Spinal cord (tissue), 10 donors: Measurements from ENCODE around the gene TREML4. TPM values are rescaled to one million over a fixed set of nuclear protein-coding genes. Genes with fewer than 3 reads are reported as not detected.

Experiments
- DNase-seq, 6 donors: peaks; one replicate each; pipeline versions ENCODE4 v3.0.0 to v3.0.0-alpha.2; 2013 to 2015; ENCODE audit warnings: low spot score in 6 of 6, low read depth in 4 of 6
- H3K27ac ChIP-seq: one replicate; pipeline ENCODE4 v1.5.1; 2013; ENCODE audit warnings: low read depth, low read length, control low read depth
- H3K27me3 ChIP-seq: one replicate; pipeline ENCODE4 v1.6.1; 2013; ENCODE audit warnings: low read length; ENCODE audit not compliant: control insufficient read depth, insufficient read depth
- H3K36me3 ChIP-seq: one replicate; pipeline ENCODE4 v1.6.1; 2013; ENCODE audit warnings: low read length; ENCODE audit not compliant: control insufficient read depth, insufficient read depth
- H3K4me1 ChIP-seq: one replicate; pipeline ENCODE4 v1.6.1; 2013; ENCODE audit warnings: low read length; ENCODE audit not compliant: control insufficient read depth, insufficient read depth
- H3K4me3 ChIP-seq: one replicate; pipeline ENCODE4 v1.5.1; 2013; ENCODE audit warnings: low read depth, low read length, control low read depth
- H3K9me3 ChIP-seq: one replicate; pipeline ENCODE4 v1.6.1; 2013; ENCODE audit warnings: low read length; ENCODE audit not compliant: control insufficient read depth, insufficient read depth
- WGBS: methylation state at CpG from one replicate; pipeline ENCODE4 v1.1.5; 2013; ENCODE audit warnings: missing lambda C conversion rate; ENCODE audit not compliant: insufficient coverage; 5-methylcytosine and 5-hydroxymethylcytosine counted together
- polyA plus RNA-seq, 2 donors: library from polyadenylated mRNA; unstranded; fragments of 120-200 nt; gene quantifications; one replicate each; pipeline ENCODE4 v1.2.1, GENCODE V29; 2013; ENCODE audit not compliant: insufficient read length in 2 of 2
- total RNA-seq, 2 donors: library from RNA; depleted of rRNA in 1 of 2; stranded (reverse); fragments of 120-200 nt in 1 of 2; fragments of >200 nt in 1 of 2; gene quantifications; one replicate each; pipeline versions ENCODE4 v1.2.3 to v1.2.4, GENCODE V29; 2013 to 2014
- donor health status: healthy.

The TREML4 gene
- total and polyA plus RNA-seq, 4 donors: 0.10 TPM; not detected in 3

- Histone ChIP-seq H3K4me3 (no peak overlapping the region), H3K36me3 (no peaks in the 10 kb centered on the region), H3K4me1 (no peaks in the 10 kb centered on the region), H3K27ac (no peak overlapping the region), H3K27me3 (no peaks in the 10 kb centered on the region), H3K9me3 (no peaks in the 10 kb centered on the region)
- DNase-seq: no peak
- 69% methylated on average over 8 of the region's 8 CpGs for WGBS
Measured at GRCh38 chr6:41201764-41202173, 26.4 kb upstream of the TREML4 start.

- H3K36me3 ChIP-seq: no peaks in the 10 kb centered on the region
- 80% methylated on average over 1 of the region's 1 CpG for WGBS
- H3K27me3 ChIP-seq: no peaks in the 10 kb centered on the region
- no peak overlapping the region for H3K4me3 ChIP-seq
- no peak overlapping the region for H3K27ac ChIP-seq
- H3K4me1 ChIP-seq: no peaks in the 10 kb centered on the region
- DNase-seq: no peak
- peaks cover 1% of the 10 kb centered on the region for H3K9me3 ChIP-seq
Measured at GRCh38 chr6:41204156-41204555, 24.0 kb upstream of the TREML4 start.

GRCh38 chr6:41208439-41209106 lies 19.6 kb upstream of the TREML4 start:
- 86% methylated on average over 4 of the region's 7 CpGs for WGBS
- no peak for DNase-seq
- Histone ChIP-seq H3K9me3 (peaks cover 1% of the 10 kb centered on the region), H3K4me3 (no peak overlapping the region), H3K27ac (no peak overlapping the region), H3K27me3 (no peaks in the 10 kb centered on the region), H3K36me3 (no peaks in the 10 kb centered on the region), H3K4me1 (no peaks in the 10 kb centered on the region)

DNA sequence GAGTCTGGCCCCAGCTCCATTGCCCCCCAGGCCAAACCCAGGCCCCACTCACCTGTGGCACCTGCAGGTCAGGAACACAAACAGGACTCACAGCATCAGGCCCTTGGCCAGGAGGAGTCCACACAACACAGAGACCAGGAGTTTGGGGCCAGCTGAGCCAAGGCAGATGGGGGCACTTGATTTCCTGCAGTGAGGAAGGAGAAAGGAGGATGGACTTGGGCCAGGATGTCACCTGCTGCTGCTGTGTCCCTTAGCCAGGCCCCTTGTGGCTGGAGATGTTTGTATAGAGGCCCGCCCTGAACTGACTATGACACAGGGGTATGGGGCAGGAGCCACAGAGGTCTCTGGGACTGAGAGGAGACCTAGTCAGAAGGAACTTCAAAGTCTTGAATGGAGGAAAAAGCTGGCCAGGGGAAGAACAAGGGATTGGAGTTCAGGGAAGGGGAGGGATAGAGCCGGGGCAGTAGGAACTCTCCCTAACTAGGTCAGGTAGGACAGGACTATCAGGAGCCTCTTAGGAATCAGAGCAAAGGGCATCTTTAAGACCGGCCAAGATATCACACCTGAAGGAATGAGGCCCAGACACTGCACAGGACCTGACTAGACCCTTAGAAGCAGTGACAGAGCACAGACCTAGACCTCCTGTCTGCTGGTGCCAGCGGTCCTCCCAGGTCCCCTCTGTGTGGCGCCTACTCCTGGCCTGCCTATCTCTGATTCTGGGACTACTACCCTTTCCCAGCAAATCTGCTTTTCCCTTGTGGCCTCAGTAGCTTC lies 18.4 kb upstream of the TREML4 start:
- H3K4me3 ChIP-seq: no peak overlapping the region
- no peaks in the 10 kb centered on the region for H3K27me3 ChIP-seq
- no peak overlapping the region for H3K27ac ChIP-seq
- H3K4me1 ChIP-seq: no peaks in the 10 kb centered on the region
- no peaks in the 10 kb centered on the region for H3K36me3 ChIP-seq
- peaks cover 1% of the 10 kb centered on the region for H3K9me3 ChIP-seq
- 96% methylated on average over 4 of the region's 5 CpGs for WGBS
- DNase-seq: no peak

DNA sequence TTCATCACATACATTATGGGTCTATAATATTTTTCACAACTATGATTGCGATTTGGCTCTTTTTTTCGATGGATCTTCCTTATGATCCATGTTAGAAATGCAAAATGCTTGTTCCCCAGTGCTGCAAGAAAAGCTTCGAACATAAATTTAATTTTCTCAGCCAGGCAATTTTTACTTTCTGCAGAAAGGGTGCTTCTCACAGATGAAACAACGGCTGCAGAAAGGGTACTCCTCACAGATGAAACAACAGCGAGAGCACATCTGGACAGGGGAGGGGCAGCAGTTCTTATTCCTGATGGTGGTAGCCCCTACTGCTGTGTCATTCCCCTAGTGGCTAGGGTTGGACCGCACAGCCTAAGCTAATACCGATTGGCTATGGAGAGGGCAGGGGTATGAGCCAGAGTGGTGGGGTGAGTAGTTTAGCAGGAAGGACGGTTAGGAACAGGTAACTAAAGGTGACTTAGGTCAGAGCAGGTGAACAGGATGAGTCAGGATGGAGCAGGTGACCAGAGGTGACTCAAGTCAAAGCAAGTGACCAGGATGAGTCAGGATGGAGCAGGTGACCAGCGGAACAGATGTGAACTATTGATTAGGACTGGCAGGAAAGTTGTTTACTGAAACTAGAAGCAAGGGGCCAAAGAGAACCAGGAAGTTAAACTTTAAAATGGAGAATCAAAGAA lies 13.4 kb upstream of the TREML4 start:
- no peaks in the 10 kb centered on the region for H3K36me3 ChIP-seq
- H3K27me3 ChIP-seq: no peaks in the 10 kb centered on the region
- WGBS: 87% methylated on average over 9 of the region's 9 CpGs
- no peak for DNase-seq
- no peaks in the 10 kb centered on the region for H3K4me1 ChIP-seq
- H3K4me3 ChIP-seq: no peak overlapping the region
- no peak overlapping the region for H3K27ac ChIP-seq
- H3K9me3 ChIP-seq: no peaks in the 10 kb centered on the region

DNA sequence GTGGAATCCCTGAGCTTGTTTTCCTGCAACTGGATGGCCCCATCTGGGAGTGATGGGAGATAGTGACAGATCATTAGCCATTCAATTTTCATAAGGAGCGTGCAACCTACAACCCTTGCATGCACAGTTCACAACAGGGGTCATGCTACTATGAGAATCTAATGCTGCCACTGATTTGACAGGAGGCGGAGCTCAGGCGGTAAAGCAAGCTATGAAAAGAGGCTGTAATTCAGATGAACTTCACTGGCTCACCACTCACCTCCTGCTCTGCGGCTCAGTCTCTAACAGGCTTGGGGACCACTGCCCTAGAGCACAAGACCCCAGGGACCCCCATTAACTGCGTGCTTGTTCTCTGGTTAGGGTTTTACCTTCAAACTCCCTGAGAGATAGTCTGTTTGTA lies 12.4 kb upstream of the TREML4 start:
- no peaks in the 10 kb centered on the region for H3K36me3 ChIP-seq
- H3K4me3 ChIP-seq: no peak overlapping the region
- H3K4me1 ChIP-seq: no peaks in the 10 kb centered on the region
- no peaks in the 10 kb centered on the region for H3K9me3 ChIP-seq
- DNase-seq: no peak
- 84% methylated on average over 5 of the region's 5 CpGs for WGBS
- H3K27me3 ChIP-seq: no peaks in the 10 kb centered on the region
- no peak overlapping the region for H3K27ac ChIP-seq

- no peaks in the 10 kb centered on the region for H3K4me1 ChIP-seq
- no peaks in the 10 kb centered on the region for H3K27me3 ChIP-seq
- H3K9me3 ChIP-seq: no peaks in the 10 kb centered on the region
- H3K36me3 ChIP-seq: no peaks in the 10 kb centered on the region
- H3K27ac ChIP-seq: no peak overlapping the region
- H3K4me3 ChIP-seq: no peak overlapping the region
- no peak for DNase-seq
- 91% methylated on average over 3 of the region's 5 CpGs for WGBS
Measured at GRCh38 chr6:41216616-41217015, 11.5 kb upstream of the TREML4 start.

GRCh38 chr6:41222045-41222444 lies 6.1 kb upstream of the TREML4 start:
- no peak for DNase-seq
- Histone ChIP-seq H3K4me1 (no peaks in the 10 kb centered on the region), H3K36me3 (no peaks in the 10 kb centered on the region)

DNA sequence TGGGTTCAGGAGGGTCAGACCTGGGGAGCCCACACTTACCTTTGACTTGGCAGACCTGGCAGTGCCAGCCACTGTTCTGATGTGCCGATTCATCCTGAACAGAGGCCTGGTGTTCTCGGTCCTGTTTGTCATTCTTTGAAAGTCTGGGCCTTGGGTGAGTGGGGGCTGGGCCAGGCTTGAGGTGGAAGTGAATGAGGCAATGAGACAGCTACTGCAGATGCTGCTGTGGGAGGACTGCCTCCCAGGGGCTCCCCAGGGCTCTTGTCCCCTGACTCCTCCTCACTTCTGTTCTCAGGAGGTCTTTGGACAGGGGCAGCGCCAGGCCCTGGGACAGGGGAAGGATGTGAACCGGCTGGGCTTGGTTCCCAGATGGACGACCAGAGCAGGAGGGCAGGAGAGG lies 5.6 kb upstream of the TREML4 start:
- Histone ChIP-seq H3K4me1 (no peaks in the 10 kb centered on the region), H3K36me3 (no peaks in the 10 kb centered on the region), H3K4me3 (no peak overlapping the region), H3K9me3 (no peaks in the 10 kb centered on the region), H3K27me3 (peaks cover 2% of the 10 kb centered on the region), H3K27ac (no peak overlapping the region)
- DNase-seq: no peak
- 88% methylated on average over 2 of the region's 5 CpGs for WGBS

More at GRCh38 chr6:41222045-41222444, 6.1 kb upstream of the TREML4 start:
- Histone ChIP-seq H3K4me3 (no peak overlapping the region), H3K27ac (no peak overlapping the region), H3K27me3 (peaks cover 2% of the 10 kb centered on the region), H3K9me3 (no peaks in the 10 kb centered on the region)
- 77% methylated on average over 4 of the region's 4 CpGs for WGBS
